Activated naive CD4-positive, alpha-beta T cell treated with anti-CD3 and anti-CD28 coated beads, Interleukin-2, amount 50 U/mL, for 24 hours (primary cell): Measurements from ENCODE around the gene UPK3A.
"Not testable (repeated sequence)": the region's sequence is repeated elsewhere in the genome, so short reads cannot be mapped to it uniquely, and the experiment has no call there.

Experiments used
- H3K27ac Mint-ChIP-seq: one replicate; pipeline ENCODE4 v1.8.0; 2021; ENCODE audit warnings: mild to moderate bottlenecking, mixed read lengths
- H3K27me3 Mint-ChIP-seq: one replicate; pipeline ENCODE4 v1.8.0; 2021; ENCODE audit warnings: mixed read lengths
- H3K36me3 Mint-ChIP-seq: one replicate; pipeline ENCODE4 v1.8.0; 2021; ENCODE audit warnings: mixed read lengths
- H3K4me1 Mint-ChIP-seq: one replicate; pipeline ENCODE4 v1.8.0; 2021; ENCODE audit warnings: mixed read lengths
- H3K4me3 Mint-ChIP-seq: one replicate; pipeline ENCODE4 v1.8.0; 2021; ENCODE audit warnings: mild to moderate bottlenecking, mixed read lengths
- H3K9me3 Mint-ChIP-seq: one replicate; pipeline ENCODE4 v1.8.0; 2021; ENCODE audit warnings: mixed read lengths

UPK3A gene

DNA sequence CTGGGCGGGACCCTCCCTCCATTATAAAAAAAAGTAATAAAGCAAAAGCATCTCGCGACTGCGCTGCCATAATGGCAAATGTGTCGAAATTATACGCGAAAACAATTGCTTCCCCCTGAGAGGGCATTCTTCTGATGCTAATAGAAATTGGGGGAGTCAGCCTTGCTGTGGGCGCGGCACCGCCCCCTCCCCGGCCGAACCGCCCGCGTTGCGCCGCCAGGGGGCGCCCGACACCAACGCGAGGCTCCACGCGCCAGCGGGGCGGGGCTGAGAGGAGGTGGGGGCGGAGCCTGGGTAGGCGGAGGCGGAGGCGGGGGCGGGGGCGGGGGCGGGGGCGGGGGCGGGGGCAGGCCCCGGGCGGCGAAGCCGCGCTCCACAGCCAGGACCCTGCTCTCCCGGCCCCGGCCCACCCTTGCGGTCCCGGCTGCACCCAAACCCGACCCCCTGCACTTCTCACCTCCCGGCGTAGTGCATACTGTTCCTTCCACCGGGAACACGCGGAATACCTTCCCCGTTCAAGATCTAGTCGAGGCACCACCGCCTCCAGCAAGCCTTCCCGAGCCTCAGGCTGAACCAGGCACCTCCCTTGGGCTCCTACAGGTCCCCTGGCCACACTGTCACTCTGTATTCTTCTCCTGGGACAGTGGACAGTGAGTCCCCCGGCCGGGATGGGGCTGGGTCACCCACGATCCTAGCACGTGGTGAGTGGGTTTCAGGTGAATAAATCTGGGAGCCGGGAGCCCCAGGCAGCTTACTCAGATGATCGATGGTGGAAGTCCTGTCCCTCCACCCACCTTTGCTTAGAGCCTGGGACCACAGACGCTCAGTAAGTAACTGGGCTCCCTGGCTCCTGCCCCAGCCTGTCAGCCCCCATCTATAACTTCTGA is 15.5 kb upstream of the UPK3A start:
- peaks cover 13% of the 10 kb centered on the region for H3K4me1 Mint-ChIP-seq
- no peaks in the 10 kb centered on the region for H3K27me3 Mint-ChIP-seq
- peak overlapping the region; percentile 83 for H3K4me3 Mint-ChIP-seq
- H3K9me3 Mint-ChIP-seq, result no peaks in the 10 kb centered on the region
- H3K36me3 Mint-ChIP-seq, result no peaks in the 10 kb centered on the region
- H3K27ac Mint-ChIP-seq, result peak overlapping the region; percentile 94

DNA sequence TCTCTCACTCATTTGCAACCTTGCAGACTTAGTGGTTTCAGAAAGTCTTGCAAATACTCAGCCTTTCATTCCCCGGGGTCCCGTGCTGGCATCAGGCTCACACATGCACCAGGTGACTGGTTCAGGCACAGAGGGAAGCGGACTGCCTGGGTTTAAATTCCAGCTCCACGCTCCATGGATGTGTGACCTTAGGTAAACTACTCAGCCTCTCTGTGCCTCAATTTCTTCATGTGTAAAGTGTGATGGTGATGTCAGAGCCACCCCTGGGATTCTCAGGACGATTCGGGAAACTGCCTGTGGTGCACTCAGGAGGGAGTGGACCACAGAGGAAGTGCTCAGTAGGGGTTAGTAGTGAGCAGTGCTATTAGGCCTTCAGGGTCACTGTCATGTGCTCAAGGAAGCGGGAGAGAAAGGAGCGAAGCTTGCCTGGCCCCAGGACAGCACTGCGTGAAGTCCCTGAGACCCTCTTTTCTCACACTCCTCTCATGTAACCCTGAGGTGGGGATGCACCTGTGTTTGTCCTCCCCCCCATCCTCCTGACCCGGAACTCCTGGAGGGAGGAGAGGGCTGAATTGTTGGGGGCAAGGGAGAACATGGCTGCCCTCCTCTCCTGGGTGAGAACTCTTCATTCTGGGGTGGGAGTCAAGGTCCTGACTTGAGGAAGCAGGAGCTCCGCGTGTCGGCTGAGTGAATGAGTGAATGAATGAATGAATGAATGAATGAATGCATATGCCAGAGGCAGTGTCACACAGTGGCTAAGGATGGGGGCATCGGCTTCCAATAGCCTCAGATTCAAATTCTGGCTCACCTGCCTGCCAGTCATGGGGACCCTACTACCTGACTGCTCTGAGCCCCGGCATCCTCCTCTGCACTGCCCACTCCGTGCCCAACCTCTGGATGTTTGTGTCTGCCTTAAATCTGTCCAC is 14.4 kb upstream of the UPK3A start:
- Mint-ChIP-seq H3K36me3 (no peaks in the 10 kb centered on the region), H3K27me3 (no peaks in the 10 kb centered on the region), H3K4me3 (peak overlapping the region; percentile 79), H3K9me3 (no peaks in the 10 kb centered on the region), H3K27ac (peak overlapping the region; percentile 36), H3K4me1 (peaks cover 13% of the 10 kb centered on the region)

DNA sequence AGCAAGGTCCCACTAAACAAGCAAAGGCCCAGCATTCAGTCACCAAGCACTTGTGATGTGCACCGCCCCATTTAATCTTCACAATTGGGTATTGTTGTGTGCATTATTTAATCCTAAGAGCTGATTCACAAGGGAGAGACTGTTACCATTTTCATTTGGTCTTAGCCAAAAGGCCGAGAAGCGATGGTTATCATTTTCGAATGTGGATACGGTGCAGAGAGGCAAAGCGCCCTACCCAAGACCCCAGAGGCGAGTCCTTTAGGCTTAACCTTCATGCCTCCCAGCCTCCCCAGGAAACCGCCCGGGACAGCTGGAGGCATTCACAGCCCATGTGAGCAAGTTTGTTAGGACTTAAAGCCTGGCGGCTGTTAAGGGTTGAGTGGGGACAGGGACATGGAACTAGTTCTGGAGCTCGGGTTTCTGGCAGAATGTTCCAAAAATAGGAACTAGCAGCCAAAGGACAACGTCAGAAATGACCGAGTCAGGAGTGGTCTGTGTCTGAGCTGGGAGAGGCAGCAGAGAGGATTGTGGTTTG is 13.0 kb upstream of the UPK3A start:
- Mint-ChIP-seq H3K27ac (no peak overlapping the region), H3K27me3 (no peaks in the 10 kb centered on the region), H3K9me3 (no peaks in the 10 kb centered on the region), H3K36me3 (no peaks in the 10 kb centered on the region), H3K4me3 (no peak overlapping the region), H3K4me1 (peaks cover 13% of the 10 kb centered on the region)

DNA sequence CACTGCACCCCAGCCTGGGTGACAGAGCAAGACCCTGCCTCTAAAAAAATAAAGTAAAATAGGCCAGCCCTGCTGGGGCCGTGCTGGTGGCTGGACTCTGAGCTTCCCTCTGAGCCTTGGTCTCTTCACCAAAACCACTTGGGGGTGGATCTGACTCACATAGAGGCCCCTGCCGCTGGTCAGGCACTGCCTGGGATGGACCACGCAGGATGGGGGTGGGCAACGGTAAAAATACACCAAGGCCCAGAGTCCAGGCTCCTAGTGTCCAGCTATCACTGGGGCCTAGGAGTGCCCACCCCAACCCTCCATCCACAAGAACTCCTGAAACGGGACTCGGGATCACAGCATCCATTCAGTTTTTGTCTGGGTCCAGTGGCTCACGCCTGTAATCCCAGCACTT is 12.3 kb upstream of the UPK3A start:
- Mint-ChIP-seq H3K9me3 (no peaks in the 10 kb centered on the region), H3K27me3 (no peaks in the 10 kb centered on the region)

DNA sequence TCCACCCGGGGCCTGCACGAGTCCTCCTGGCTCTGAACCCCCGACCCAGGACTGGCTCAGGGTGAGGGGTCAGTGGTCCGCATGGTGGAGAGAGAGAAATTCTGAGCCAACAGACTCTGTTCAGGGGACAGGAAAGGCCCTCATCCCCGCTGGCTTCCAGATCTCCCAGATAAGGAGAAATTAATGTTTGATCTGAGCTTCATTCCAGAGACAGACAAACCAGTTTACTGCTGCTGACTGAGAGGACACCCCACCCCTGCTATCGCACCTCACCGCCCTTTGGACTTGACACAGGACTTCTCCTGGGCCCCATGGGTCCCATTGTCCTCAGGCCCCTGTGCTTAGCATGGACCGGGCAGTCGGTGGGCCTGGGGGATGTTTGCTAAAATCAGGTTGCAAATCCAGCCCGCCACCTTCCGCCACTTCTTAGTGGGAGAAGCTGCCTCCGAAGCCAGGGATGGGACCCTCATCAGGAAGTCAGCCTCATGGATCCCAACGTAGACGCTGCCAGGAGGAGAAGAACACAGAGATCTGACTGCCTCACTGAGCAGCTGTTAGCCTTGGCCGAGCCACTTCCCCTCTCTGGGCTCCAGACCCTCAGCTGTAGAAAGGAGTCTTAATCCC is 11.2 kb upstream of the UPK3A start:
- H3K9me3 Mint-ChIP-seq, result no peaks in the 10 kb centered on the region

More for the DNA sequence above, 12.3 kb upstream of the UPK3A start:
- peaks cover 13% of the 10 kb centered on the region for H3K4me1 Mint-ChIP-seq
- H3K36me3 Mint-ChIP-seq, result no peaks in the 10 kb centered on the region
- H3K27ac Mint-ChIP-seq, result no peak overlapping the region
- no peak overlapping the region for H3K4me3 Mint-ChIP-seq

DNA sequence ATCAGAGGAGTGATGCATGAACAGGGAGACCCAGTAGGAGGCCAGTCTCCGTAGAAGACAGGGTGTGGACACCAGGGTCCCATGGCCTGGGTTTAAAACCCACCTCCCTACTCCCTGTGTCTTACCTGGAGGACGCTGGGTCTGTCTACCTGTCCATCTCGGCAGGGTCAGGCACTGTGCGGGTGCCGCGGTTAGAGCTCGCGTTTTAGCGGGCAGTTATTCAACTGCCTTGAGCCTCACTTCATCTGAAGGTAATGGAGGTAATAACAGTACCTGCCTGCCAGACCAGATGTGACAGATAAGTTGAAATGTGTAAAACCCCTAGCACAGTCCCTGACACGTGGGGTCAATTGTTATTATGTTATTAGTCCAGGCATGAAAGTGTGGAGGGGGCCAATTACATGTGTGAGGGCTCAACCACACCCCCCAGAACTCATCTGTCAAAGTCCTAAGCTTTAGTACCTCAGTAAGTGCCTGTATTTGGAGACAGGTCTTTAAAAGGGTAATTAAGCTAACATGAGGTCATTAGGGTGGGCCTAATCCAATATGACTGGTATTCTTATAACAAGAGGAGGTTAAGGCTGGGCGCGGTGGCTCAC is 8.1 kb upstream of the UPK3A start:
- Mint-ChIP-seq H3K27ac (no peak overlapping the region), H3K36me3 (no peaks in the 10 kb centered on the region), H3K27me3 (no peaks in the 10 kb centered on the region), H3K4me1 (peaks cover 18% of the 10 kb centered on the region), H3K4me3 (no peak overlapping the region), H3K9me3 (no peaks in the 10 kb centered on the region)

More for the DNA sequence above, 11.2 kb upstream of the UPK3A start:
- Mint-ChIP-seq H3K4me3 (no peak overlapping the region), H3K27ac (peak overlapping the region; percentile 41), H3K27me3 (no peaks in the 10 kb centered on the region), H3K36me3 (no peaks in the 10 kb centered on the region), H3K4me1 (peaks cover 13% of the 10 kb centered on the region)

DNA sequence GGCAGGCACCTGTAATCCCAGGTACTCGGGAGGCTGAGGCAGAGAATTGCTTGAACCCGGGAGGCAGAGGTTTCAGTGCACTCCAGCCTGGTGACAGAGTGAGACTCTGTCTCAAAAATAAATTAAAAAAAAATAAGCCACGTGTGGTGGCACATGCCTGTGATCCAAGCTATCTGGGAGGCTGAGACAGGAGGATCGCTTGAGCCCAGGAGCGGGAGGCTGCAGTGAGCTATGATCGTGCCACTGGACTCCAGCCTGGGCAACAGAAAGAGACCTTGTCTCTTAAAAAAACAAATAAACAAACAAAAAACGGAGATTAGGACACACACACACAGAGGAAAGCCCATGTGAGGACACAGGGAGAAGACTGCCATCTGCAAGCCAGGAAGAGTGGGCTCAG is 7.0 kb upstream of the UPK3A start:
- H3K27me3 Mint-ChIP-seq, H3K9me3 Mint-ChIP-seq, H3K36me3 Mint-ChIP-seq, H3K27ac Mint-ChIP-seq, H3K4me3 Mint-ChIP-seq: not testable (repeated sequence)
- H3K4me1 Mint-ChIP-seq, result peaks cover 23% of the 10 kb centered on the region

DNA sequence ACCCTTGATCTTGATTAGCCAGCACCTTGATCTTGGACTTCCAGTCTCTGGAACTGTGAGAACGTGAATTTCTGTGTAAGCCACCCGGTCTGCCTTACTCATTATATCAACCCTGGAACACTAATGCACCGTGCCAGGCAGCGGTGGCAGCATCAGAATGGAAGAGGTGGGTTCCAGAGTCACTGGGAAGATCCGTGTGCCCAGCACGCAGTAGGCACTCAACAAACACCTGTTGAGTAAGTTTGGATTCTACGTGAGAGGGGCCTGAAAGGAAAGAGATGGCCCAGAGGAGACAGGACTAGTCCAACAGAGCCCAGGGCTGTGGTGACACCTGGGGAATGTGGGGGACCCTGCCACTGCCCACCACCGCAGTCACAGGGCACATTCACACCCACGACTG is 6.6 kb upstream of the UPK3A start:
- H3K27ac Mint-ChIP-seq, result no peak overlapping the region
- H3K9me3 Mint-ChIP-seq, result no peaks in the 10 kb centered on the region
- H3K27me3 Mint-ChIP-seq, result peaks cover 2% of the 10 kb centered on the region
- H3K36me3 Mint-ChIP-seq, result no peaks in the 10 kb centered on the region
- H3K4me1 Mint-ChIP-seq, result peaks cover 23% of the 10 kb centered on the region
- H3K4me3 Mint-ChIP-seq, result no peak overlapping the region

DNA sequence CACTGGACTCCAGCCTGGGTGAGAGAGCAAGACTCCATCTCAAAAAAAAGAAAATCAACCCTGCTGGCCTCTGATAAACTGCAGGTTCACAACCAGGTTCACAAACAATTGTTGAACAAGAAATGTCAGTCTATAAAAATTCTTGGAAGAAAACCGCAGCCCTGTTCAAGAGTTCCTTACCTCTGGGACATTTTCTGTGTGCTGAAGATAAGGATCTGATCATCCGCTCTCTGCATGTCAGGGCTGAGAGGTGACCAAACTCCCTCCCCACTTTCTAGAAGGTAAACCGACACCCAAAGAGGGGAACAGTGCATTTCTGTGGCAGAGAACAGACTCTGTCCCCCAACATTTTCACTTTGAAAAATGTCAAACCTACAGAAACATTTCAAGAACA is 4.2 kb upstream of the UPK3A start:
- Mint-ChIP-seq H3K4me3 (no peak overlapping the region), H3K36me3 (no peaks in the 10 kb centered on the region), H3K4me1 (peaks cover 27% of the 10 kb centered on the region), H3K9me3 (no peaks in the 10 kb centered on the region), H3K27ac (no peak overlapping the region), H3K27me3 (peaks cover 4% of the 10 kb centered on the region)

DNA sequence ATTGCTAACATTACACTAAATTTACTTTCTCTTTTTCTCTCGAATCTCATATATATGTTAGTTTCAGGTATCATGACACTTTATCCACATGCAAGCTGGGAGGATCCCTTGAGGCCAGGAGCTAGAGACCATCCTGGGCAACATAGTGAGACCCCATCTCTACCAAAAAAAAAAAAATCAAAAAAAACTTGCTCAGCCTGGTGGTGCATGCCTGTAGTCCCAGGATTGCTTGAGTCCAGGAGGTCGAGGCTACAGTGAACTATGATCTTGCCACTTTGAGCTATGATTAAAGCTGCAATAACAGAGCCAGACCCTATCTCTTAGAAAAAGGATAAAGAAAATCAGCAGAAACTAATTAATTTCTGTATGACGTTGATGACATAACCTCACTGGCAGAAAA is 3.7 kb upstream of the UPK3A start:
- Mint-ChIP-seq H3K27ac (no peak overlapping the region), H3K9me3 (no peaks in the 10 kb centered on the region), H3K36me3 (no peaks in the 10 kb centered on the region), H3K4me1 (peaks cover 27% of the 10 kb centered on the region), H3K4me3 (no peak overlapping the region), H3K27me3 (peaks cover 4% of the 10 kb centered on the region)

DNA sequence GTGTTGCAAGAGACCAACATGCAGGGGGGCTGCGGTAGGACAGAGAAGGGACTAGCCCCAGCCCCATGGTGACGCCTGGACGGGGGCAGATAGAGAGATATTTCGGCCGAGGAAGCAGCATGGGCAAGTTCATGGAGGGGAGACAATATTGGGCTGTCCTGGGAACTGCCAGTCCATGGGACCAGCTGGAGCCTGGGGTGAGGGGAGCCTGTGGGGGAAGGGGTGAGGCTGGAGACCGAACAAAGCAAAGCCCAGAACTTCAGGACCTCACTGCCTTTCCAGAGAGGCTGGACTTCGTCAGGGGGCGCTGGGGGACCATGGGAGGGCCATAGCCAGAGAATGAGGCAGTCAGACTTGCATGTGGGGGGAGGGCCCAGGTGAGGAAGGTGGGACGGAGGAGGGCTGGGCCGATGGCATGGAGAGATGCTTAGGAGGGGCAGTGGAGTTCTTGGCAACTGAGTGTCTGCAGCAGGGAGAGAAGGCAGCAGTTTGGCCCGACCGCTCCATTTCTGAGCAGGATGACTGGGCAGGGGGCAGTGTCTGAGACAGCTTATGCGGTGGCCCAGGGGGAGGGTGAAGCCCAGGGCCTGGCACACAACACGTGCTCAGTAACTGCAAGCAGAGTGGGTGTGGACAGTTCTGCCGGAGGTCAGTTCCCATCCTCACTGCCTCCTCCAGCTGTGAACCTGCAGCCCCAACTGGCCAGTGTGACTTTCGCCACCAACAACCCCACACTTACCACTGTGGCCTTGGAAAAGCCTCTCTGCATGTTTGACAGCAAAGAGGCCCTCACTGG is 712 bp downstream of the UPK3A start:
- Mint-ChIP-seq H3K4me3 (peak overlapping the region; percentile 8), H3K4me1 (peaks cover 19% of the 10 kb centered on the region), H3K27ac (no peak overlapping the region), H3K27me3 (peaks cover 4% of the 10 kb centered on the region), H3K9me3 (no peaks in the 10 kb centered on the region), H3K36me3 (no peaks in the 10 kb centered on the region)

DNA sequence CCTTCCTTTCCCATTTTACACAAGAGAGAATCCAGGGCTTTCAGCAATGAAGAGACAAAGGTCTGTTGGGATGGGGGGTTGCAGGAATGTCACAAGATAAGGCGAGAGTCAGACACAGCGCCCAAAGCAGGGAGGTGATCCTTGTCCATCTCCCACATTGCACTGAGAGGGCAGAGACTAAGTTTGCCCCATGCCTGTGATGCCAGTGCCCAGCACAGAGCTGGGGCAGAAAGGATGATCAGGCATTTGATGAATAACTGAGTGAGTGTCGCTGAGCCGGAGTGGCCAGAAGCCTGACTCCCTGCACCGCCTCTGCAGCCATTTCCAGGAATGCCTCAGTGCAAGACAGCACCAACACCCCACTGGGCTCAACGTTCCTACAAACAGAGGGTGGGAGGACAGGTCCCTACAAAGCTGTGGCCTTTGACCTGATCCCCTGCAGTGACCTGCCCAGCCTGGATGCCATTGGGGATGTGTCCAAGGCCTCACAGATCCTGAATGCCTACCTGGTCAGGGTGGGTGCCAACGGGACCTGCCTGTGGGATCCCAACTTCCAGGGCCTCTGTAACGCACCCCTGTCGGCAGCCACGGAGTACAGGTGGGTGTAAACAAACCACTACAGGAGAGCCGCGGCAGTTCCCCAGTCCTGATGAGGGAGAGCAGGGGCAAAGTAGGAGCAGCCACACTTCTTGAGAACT is 2.3 kb downstream of the UPK3A start:
- Mint-ChIP-seq H3K36me3 (no peaks in the 10 kb centered on the region), H3K27me3 (peaks cover 2% of the 10 kb centered on the region), H3K4me3 (no peak overlapping the region), H3K4me1 (peaks cover 5% of the 10 kb centered on the region), H3K9me3 (no peaks in the 10 kb centered on the region), H3K27ac (no peak overlapping the region)

DNA sequence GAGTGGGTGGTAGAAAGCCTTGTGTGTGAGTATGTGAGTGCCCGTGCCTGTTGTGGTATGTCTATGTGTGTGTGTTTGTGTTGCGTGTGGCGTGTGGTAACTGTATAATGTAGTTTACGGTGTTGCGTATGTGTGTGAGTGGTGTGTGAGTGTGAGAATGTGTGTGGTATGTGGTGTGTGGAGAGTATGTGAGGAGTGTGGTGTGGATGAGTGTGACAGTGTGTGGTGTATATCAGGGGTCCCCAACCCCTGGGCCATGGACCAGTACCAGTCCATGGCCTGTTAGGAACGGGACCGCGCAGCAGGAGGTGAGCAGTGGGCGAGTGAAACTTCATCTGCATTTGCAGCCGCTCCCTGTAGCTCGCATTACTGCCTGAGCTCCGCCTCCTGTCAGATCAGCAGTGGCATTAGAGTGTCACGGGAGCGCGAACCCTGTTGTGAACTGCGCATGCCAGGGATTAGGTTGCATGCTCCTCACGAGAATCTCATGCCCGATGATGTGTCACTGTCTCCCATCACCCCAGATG is 5.7 kb downstream of the UPK3A start:
- Mint-ChIP-seq H3K4me1 (no peaks in the 10 kb centered on the region), H3K9me3 (no peaks in the 10 kb centered on the region), H3K27me3 (no peaks in the 10 kb centered on the region), H3K4me3 (no peak overlapping the region), H3K27ac (no peak overlapping the region), H3K36me3 (no peaks in the 10 kb centered on the region)
